Measurements from ENCODE around the gene CTXN1. TPM values are rescaled to one million over a fixed set of nuclear protein-coding genes. Genes with fewer than 3 reads are reported as not detected.

The CTXN1 gene
- total RNA-seq, 4 donors from 2014 or later = 1.4 to 3.0 (median 2.0) TPM

DNA sequence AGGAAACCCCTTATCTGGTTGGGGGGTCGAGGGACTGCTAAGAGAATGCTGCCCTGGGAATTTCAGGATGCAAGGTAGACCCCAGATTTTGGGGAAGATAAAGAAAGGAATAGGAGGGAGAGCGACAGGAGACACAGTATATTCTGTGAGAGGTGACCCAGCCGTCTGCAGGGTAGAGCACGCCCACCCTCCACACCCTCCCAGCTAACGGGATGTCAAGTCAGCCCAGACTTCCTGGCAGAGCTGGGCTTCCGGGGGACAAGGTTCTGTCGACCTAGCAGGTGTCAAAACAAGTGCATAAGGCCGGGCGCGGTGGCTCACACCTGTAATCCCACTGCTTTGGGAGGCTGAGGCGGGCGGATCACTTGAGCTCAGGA lies 51.0 kb downstream of the CTXN1 start:
- intact Hi-C loops (cut with DNase I) = no loop called here
- H3K27ac ChIP-seq = no peak overlapping the region
- H3K36me3 ChIP-seq = no peaks in the 10 kb centered on the region
- H3K9me3 ChIP-seq = no peaks in the 10 kb centered on the region
- TF ChIP-seq CTCF (IDR thresholded peaks at IDR 0.05) (no peak), POLR2A (IDR thresholded peaks at IDR 0.05) (no peak)
- H3K4me1 ChIP-seq = peaks cover 6 to 12% of the 10 kb centered on the region in 2 donors
- H3K4me3 ChIP-seq (replicated peaks in 1 of 3) = no peak overlapping the region
- DNase-seq = no peak
- 44 to 46% methylated on average over 11 to 12 of the region's 12 CpGs for WGBS, 2 donors
- H3K27me3 ChIP-seq = no peaks in the 10 kb centered on the region

Other genes with a start within 250 kb of the CTXN1 start
- 1 to 10 TPM in 1 of 4 donors, under 1 TPM in 1, not detected in 2; 0.54 to 1.7 TPM for gene MCEMP1, start 249.0 kb downstream of the CTXN1 start, total RNA-seq
- 100 to 1,000 TPM in 2 of 4 donors, 10 to 100 TPM in 2; 46.8 to 111 (median 93.1) TPM for gene TRAPPC5, start 245.3 kb downstream of the CTXN1 start, total RNA-seq
- gene FCER2, start 224.0 kb downstream of the CTXN1 start, total RNA-seq = not detected
- 1 to 10 TPM in 2 of 4 donors, under 1 TPM in 2; 0.22 to 2.0 (median 0.81) TPM for gene CLEC4G, start 194.0 kb downstream of the CTXN1 start, total RNA-seq
- gene CD209, start 178.6 kb downstream of the CTXN1 start, total RNA-seq = 1 to 10 TPM; 1.5 to 6.4 (median 3.3) TPM
- gene CLEC4M, start 162.9 kb downstream of the CTXN1 start, total RNA-seq = under 1 TPM in 1 of 4 donors, not detected in 3; 0.13 TPM
- gene EVI5L, start 95.9 kb downstream of the CTXN1 start, total RNA-seq = 10 to 100 TPM in 3 of 4 donors, 1 to 10 TPM in 1; 9.8 to 29.3 (median 21.8) TPM
- gene PRR36, start 51.7 kb downstream of the CTXN1 start, total RNA-seq = under 1 TPM; 0.13 to 0.45 (median 0.20) TPM
- 1 to 10 TPM; 1.4 to 3.3 (median 2.3) TPM for gene LRRC8E, start 37.6 kb downstream of the CTXN1 start, total RNA-seq
- gene MAP2K7, start 22.3 kb downstream of the CTXN1 start, total RNA-seq = 10 to 100 TPM in 3 of 4 donors, 1 to 10 TPM in 1; 9.1 to 18.6 (median 14.9) TPM
- gene TGFBR3L, start 11.3 kb downstream of the CTXN1 start, total RNA-seq = not detected
- gene SNAPC2, start 5.8 kb downstream of the CTXN1 start, total RNA-seq = 10 to 100 TPM in 2 of 4 donors, 1 to 10 TPM in 2; 9.3 to 14.0 (median 11.5) TPM
- gene TIMM44, start 17.5 kb upstream of the CTXN1 start, total RNA-seq = 10 to 100 TPM; 47.4 to 85.6 (median 56.6) TPM
- gene ELAVL1, start 79.5 kb upstream of the CTXN1 start, total RNA-seq = 10 to 100 TPM; 24.2 to 46.7 (median 42.4) TPM
- not detected for gene CCL25, start 126.6 kb upstream of the CTXN1 start, total RNA-seq
- 1 to 10 TPM in 3 of 4 donors, under 1 TPM in 1; 0.13 to 8.7 (median 2.5) TPM for gene FBN3, start 223.5 kb upstream of the CTXN1 start, total RNA-seq

Measured in thyroid gland (tissue), 4 donors.